ENCODE results near the gene DACH1.

- no peak for TF ChIP-seq CTCF (CRISPR knock-in tag; IDR thresholded peaks at IDR 0.05)
- no peak for TF ChIP-seq IRF1 (CRISPR knock-in tag; IDR thresholded peaks at IDR 0.05; ENCODE audit: low read depth)
Measured at GRCh38 chr13:71714802-71715375, 152.1 kb downstream of the DACH1 start.

Measured in HepG2 (cell line).